Gastroesophageal sphincter (tissue), 4 donors: ENCODE measurements around the gene CYSLTR2. TPM values are rescaled to one million over a fixed set of nuclear protein-coding genes. Genes with fewer than 3 reads are reported as not detected.

Experiments
- ATAC-seq: fragments of 150-250 bp; one replicate; pipeline ENCODE4 v1.9.1; 2016; ENCODE audit warnings: mild to moderate bottlenecking, moderate library complexity
- H3K27ac ChIP-seq, 4 donors: fragments of 200-600 bp; sonication (generic) in 3 of 4; 1 replicate in 3 of 4; 2 replicates in 1 of 4; pipeline ENCODE4 v1.5.1; 2016 to 2019
- H3K27me3 ChIP-seq: fragments of 200-600 bp; sonication (generic); one replicate; pipeline ENCODE4 v1.5.1; 2019
- H3K36me3 ChIP-seq, 2 donors: fragments of 200-600 bp; sonication (generic); one replicate each; pipeline ENCODE4 v1.5.1; 2019; ENCODE audit warnings: control low read depth in 1 of 2
- H3K4me1 ChIP-seq, 3 donors: fragments of 200-600 bp; sonication (generic); 1 replicate in 2 of 3; 2 replicates in 1 of 3; pipeline ENCODE4 v1.5.1; 2016 to 2019; ENCODE audit warnings: control low read depth in 2 of 3
- H3K4me3 ChIP-seq, 2 donors: fragments of 200-600 bp; sonication (generic); one replicate each; pipeline ENCODE4 v1.5.1; 2019; ENCODE audit warnings: mild to moderate bottlenecking in 1 of 2, moderate library complexity in 1 of 2
- H3K9me3 ChIP-seq, 3 donors: fragments of 200-600 bp; sonication (generic); one replicate each; pipeline ENCODE4 v1.5.1; 2017 to 2019; ENCODE audit warnings: control low read depth in 2 of 3
- EP300 ChIP-seq: sonication (generic); formaldehyde crosslinking; IDR thresholded peaks from one replicate; pipeline ENCODE4 v1.6.1; 2017; ENCODE audit warnings: antibody characterized with exemption, mild to moderate bottlenecking
- POLR2A ChIP-seq, 2 donors: fragments of 450-650 bp; IDR thresholded peaks; one replicate each; pipeline ENCODE4 v1.6.1; 2017; ENCODE audit warnings: antibody characterized with exemption in 2 of 2, mild to moderate bottlenecking in 2 of 2, moderate library complexity in 1 of 2
- POLR2AphosphoS5 ChIP-seq: sonication (generic); formaldehyde crosslinking; IDR thresholded peaks from one replicate; pipeline ENCODE4 v1.6.1; 2017; ENCODE audit warnings: antibody characterized with exemption
- WGBS, 2 donors: methylation state at CpG; one replicate each; pipeline ENCODE4 v1.1.5; 2018; ENCODE audit warnings: low coverage in 1 of 2; 5-methylcytosine and 5-hydroxymethylcytosine counted together
- total RNA-seq, 4 donors: library from RNA; depleted of rRNA; stranded (reverse); fragments of >200 nt; gene quantifications; one replicate each; pipeline ENCODE4 v1.1.0, GENCODE V29; 2016
- TF ChIP-seq, protein P1 (sequence below), 4 experiments: fragments of 200-600 bp in 2 of 4; fragments of 450-650 bp in 2 of 4; sonication (generic) in 1 of 4; IDR thresholded peaks; one replicate each; pipeline ENCODE4 v1.5.1; 2017 to 2019; ENCODE audit warnings: antibody characterized with exemption in 4 of 4, mild to moderate bottlenecking in 2 of 4, moderate library complexity in 2 of 4

CYSLTR2 gene
- total RNA-seq, 4 donors from 2014 or later, result 0.16 to 2.2 (median 0.30) TPM

DNA sequence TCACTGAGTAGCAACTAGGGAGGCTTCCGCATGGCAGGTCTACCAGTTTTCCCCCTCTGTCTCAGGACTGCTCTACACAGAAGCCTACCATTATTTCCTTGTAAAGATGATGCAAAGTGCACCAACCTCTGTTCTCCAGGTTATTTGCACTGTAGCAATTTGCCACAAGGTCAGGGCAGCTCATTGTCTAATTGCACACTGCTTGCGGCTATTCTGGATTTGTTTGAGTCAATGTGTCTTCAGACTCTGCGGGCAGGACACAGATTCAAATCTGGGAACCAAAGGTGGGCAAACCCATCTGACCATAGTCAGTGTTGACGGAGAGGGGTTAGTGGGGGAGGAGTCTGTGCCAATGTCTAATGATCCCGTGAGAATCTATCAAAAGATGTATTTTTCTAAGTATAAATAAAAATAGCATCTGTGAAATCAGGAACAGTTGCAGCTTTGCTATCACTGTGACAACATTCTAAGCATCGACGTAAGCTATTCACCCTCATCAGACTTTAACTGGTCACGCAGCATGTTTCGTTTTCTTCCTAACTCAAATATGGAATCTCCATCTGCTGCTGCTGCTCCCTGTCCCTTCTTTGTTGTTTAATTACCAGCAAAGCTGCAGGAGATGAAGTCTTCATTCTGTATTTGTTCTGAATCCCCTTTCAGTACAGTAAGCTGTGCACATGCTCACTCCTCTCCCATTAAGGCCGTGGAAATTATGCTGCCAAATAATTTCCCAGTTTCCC is 26.4 kb downstream of the CYSLTR2 start:
- TF ChIP-seq, protein P1, sequence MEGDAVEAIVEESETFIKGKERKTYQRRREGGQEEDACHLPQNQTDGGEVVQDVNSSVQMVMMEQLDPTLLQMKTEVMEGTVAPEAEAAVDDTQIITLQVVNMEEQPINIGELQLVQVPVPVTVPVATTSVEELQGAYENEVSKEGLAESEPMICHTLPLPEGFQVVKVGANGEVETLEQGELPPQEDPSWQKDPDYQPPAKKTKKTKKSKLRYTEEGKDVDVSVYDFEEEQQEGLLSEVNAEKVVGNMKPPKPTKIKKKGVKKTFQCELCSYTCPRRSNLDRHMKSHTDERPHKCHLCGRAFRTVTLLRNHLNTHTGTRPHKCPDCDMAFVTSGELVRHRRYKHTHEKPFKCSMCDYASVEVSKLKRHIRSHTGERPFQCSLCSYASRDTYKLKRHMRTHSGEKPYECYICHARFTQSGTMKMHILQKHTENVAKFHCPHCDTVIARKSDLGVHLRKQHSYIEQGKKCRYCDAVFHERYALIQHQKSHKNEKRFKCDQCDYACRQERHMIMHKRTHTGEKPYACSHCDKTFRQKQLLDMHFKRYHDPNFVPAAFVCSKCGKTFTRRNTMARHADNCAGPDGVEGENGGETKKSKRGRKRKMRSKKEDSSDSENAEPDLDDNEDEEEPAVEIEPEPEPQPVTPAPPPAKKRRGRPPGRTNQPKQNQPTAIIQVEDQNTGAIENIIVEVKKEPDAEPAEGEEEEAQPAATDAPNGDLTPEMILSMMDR (IDR thresholded peaks at IDR 0.05), result no peak
- TF ChIP-seq POLR2AphosphoS5 (no peak), POLR2A (IDR thresholded peaks at IDR 0.05) (no peak), EP300 (no peak)
- no peak overlapping the region for H3K27ac ChIP-seq
- WGBS, 2 donors, result 75 to 76% methylated on average over 8 of the region's 10 CpGs
- no peaks in the 10 kb centered on the region for H3K9me3 ChIP-seq
- H3K36me3 ChIP-seq, result no peaks in the 10 kb centered on the region
- no peaks in the 10 kb centered on the region for H3K27me3 ChIP-seq
- H3K4me1 ChIP-seq, result no peaks in the 10 kb centered on the region
- H3K4me3 ChIP-seq, result no peak overlapping the region
- no peak for ATAC-seq

DNA sequence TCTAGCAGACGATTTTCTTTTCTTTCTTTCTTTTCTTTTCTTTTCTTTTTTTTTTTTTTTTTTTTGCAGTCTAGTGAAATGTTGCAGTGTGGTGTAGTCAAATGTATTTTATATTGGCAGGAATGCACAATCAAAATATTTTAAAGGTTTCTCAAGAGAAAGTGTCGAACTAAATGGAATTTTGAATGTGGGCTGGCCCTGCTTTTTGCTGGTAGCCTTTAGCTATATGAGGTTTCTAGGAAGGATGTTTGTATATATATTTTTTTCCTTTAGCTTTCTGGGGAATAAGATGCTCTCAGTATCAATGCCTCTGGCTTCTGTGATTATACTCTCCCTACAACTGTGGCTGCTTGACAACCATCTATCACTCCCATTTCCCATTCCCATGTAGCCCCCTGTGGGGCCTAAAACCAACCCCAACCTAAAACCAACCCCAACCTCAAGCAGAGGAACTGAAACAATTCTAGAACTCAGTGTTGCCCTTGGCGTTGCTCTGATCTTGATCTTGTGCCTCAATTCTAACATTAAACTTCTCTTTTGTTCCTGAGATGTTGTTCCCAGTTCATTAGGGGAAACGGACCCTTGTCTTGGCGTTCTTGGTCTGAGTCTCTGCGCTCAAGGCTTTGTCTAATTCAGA is 27.1 kb downstream of the CYSLTR2 start:
- no peak overlapping the region for H3K27ac ChIP-seq
- no peaks in the 10 kb centered on the region for H3K9me3 ChIP-seq
- TF ChIP-seq POLR2AphosphoS5 (no peak), POLR2A (IDR thresholded peaks at IDR 0.05) (no peak), EP300 (no peak)
- TF ChIP-seq, protein P1 (IDR thresholded peaks at IDR 0.05), result no peak
- no peaks in the 10 kb centered on the region for H3K27me3 ChIP-seq
- ATAC-seq, result no peak
- no peaks in the 10 kb centered on the region for H3K4me1 ChIP-seq
- no peak overlapping the region for H3K4me3 ChIP-seq
- H3K36me3 ChIP-seq, result no peaks in the 10 kb centered on the region
- WGBS, 2 donors, result 67 to 84% methylated on average over 1 to 6 of the region's 6 CpGs

DNA sequence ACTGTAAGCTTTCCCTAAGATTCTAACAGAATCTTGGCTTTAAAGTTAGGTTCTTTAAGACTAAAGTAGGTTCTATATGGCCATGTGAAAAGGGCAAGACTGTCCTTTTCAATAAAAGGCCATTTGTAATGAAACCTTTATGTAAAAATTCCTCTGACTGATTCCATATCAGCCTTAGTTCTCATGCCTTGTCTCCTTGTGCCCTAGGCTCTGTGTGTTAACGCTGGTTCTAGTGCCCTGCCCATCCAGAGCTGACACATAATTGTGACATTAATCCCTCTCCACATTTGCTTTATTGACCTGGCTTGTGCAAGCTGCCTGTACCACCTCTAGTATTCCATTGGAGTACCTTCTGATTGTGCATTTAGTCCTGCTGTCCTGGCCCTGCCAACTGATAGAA is 28.2 kb downstream of the CYSLTR2 start:
- Histone ChIP-seq H3K4me3 (no peak overlapping the region), H3K27me3 (no peaks in the 10 kb centered on the region), H3K9me3 (no peaks in the 10 kb centered on the region), H3K27ac (no peak overlapping the region), H3K4me1 (no peaks in the 10 kb centered on the region), H3K36me3 (no peaks in the 10 kb centered on the region)
- TF ChIP-seq POLR2A (IDR thresholded peaks at IDR 0.05), result no peak
- TF ChIP-seq EP300, result no peak
- TF ChIP-seq POLR2AphosphoS5, result no peak
- TF ChIP-seq, protein P1 (IDR thresholded peaks at IDR 0.05), result no peak
- WGBS, 2 donors, result 83% methylated on average over 1 of the region's 1 CpG; no CpG with 5 or more reads in 1 of the 2 donors
- ATAC-seq, result no peak

DNA sequence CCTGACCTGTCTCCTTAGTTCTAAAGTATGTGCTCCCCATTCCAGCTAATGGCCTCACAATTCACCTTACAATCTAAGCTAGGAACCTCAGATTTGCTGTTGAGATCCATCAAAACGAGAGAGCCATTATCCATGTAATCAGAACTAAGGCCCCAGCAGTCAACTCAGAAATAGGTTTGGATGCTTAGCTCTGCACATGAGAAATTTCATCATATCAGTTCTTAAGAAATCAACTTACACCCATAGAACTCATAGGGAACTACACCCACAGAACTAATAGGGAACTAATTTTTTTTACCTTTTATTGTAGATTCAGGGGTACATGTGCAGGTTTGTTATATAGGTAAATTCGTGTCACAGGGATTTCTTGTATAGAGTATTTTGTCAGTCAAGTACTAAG is 28.7 kb downstream of the CYSLTR2 start:
- no peak for ATAC-seq
- WGBS, 2 donors, result 74 to 80% methylated on average over 1 to 2 of the region's 2 CpGs

More for the DNA sequence above, 28.7 kb downstream of the CYSLTR2 start:
- Histone ChIP-seq H3K27me3 (no peaks in the 10 kb centered on the region), H3K27ac (no peak overlapping the region), H3K36me3 (no peaks in the 10 kb centered on the region), H3K4me3 (no peak overlapping the region), H3K4me1 (no peaks in the 10 kb centered on the region), H3K9me3 (no peaks in the 10 kb centered on the region)
- TF ChIP-seq, protein P1 (IDR thresholded peaks at IDR 0.05), result no peak
- TF ChIP-seq EP300 (no peak), POLR2A (IDR thresholded peaks at IDR 0.05) (no peak)
